Colon (tissue), 2 donors: ENCODE measurements around the gene CRISP2.
"Not testable (repeated sequence)": the region's sequence is repeated elsewhere in the genome, so short reads cannot be mapped to it uniquely, and the experiment has no call there.

Experiments used
- FAIRE-seq: peaks from 2 replicates; lab custom pipeline; 2012; peaks lifted over from hg19 to GRCh38; lab: Jason Lieb, UNC
- donor health status: control.
- donor health status: control.

CRISP2 gene, protein sequence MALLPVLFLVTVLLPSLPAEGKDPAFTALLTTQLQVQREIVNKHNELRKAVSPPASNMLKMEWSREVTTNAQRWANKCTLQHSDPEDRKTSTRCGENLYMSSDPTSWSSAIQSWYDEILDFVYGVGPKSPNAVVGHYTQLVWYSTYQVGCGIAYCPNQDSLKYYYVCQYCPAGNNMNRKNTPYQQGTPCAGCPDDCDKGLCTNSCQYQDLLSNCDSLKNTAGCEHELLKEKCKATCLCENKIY

DNA sequence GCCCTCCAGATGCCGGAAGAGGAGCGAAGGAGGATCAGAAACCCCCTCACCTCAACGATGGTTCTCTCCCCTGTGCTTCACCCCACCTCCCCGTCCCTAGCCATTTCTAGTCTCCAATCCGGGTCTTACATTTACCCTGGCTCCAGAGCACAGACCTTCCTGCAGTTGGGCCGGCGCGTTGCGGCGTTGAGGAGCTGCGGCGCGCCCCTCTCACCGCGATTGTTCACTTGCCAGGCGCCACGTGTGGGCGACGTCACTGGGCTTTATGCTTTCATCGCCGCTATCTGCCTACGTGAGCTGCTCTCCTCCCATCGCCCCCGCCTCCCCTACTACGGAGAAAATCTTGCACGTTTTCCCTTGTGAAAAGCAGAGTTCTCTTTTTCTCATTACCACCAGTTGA is at the start of gene CRISP2:
CRISP2 (minus strand) TSS at position 198 of the 400 bp plus-strand sequence. CDS start 4,347 bp downstream, outside the sequence.
- no peak for FAIRE-seq

DNA sequence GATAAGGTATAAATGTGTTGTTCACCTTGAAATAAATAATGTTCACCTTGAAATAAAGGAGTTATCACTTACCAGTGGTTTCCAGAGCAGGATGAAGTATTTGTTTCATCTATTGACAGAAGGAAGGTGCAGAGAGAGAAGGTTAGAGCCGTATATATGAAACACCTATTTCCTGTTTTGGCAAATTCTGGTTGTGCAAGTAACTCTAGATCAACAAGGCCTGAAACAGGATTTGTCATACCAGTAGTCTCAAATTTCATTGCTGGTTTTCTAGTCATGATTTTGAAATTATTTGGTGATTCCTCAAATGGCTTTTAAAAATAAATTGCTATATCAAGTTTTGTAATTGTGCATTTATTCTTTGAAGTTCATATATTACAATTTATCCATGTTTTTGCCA is 30.9 kb upstream of the CRISP2 start, which contains the start of gene CRISP3:
CRISP3 (minus strand) TSS at position 130 of the 400 bp plus-strand sequence; CDS start at position 109, 21 bp downstream.
- FAIRE-seq: no peak

DNA sequence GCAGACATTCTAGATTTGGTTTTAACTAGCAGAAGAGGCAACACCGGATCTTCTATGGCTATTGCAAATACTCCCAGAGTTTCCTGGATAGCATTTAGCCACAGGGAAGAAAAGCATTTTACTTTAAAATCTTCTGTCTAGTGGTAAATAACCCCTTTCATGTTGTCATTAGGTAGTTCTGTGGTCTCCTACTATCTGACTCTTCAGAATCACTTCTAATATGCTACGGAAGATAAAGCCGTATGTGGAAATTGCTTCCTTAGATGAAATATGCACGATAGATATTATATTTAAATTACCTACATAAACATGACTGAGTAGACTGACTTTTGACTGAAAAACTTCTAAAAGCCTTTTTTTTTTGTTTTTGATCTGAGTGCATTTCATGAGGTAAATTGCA is 30.1 kb upstream of the CRISP2 start:
- FAIRE-seq: no peak

DNA sequence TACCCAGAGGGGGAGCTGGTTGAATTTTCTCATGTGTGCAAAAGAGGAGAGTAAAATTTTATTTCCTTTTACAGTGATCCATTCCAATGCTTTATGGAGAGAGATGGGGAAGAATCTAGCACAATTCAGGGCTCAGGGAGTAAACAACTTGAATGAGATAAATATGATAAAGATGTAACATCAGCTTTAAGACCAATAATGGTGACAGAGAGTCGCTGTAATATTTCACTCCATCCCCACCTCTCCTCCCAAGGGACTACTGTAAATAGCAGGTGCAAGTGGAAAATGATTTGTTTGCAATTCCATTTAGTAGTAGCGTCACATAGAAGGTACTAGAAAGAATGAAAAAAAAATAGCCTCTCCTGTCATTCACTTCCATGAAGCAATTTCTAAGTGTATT is 26.1 kb upstream of the CRISP2 start:
- FAIRE-seq: no peak

DNA sequence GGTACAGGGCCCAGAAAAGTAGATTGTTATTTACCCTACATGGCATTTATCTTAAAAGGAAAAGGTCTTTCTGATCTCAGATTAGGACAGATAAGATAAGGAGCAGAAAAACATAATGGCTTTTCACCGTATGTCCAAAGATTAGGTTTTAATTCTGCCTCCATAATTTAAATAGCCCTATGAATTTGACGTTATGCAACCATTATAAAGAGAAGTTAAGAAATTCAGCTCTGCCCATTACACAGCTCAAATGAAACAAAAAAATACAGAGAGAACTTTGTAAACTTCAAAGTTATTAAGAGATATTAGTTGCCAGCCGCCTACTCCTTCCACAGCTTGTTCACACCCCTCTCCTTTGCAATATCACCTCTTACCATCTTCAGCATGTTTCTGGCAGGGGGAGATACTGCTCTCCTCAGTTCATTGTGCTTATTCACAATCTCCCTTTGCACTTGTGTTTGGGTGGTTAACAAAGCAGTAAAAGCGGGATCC is 22.7 kb upstream of the CRISP2 start:
- no peak for FAIRE-seq

DNA sequence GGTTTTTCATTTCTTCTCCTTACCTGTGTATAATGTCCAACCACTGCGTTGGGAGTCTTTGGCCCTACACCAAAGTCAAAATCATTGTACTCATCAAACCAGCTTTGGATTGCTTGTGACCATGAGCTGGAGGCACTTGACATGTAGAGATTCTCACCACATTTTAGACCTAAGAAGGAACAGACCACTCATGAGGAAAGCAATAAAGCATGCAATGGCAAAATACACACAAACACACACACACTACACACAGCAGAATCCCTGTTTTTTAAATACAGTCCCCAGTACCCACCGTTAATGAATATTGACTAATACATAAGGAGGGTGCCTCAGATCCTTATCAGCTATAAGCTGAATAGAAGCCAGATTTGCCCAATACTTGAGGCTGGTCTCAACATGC is 20.3 kb upstream of the CRISP2 start:
- FAIRE-seq: no peak

DNA sequence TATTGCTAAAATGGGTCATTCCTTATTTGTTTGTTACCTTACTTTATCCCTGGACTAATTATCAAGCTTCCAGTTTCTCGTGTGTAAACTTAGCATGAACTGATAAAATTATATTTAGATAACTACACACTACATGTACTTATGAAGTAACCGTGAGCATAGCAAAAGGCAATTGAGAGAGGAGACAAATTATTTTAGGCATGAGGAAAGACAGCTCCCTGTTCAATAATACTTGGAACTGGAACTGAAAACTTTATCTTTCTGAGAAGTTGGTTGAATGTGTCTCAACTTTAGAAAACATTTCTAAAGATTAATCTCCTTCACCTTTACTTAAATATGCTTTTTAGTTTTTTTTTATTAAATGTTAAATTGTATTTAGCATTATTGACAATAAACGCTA is 19.4 kb upstream of the CRISP2 start:
- no peak for FAIRE-seq

DNA sequence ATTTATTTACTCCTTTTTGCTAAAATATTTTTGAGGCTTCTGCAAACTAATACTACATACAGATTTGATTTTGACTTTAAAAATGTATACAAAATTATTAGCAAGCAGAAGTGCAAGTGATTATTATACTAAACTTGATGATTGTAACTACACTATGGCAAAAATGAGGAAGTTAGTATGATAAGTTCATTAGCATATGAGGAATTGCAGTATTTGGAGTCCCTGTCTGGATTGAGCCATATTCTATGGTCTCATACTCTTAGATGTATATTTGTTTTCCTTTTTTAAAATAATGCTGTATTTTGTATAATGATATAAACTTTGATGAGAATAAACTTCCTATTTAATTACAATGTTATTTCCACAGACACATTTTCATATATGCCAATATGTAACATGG is 16.9 kb upstream of the CRISP2 start:
- no peak for FAIRE-seq

DNA sequence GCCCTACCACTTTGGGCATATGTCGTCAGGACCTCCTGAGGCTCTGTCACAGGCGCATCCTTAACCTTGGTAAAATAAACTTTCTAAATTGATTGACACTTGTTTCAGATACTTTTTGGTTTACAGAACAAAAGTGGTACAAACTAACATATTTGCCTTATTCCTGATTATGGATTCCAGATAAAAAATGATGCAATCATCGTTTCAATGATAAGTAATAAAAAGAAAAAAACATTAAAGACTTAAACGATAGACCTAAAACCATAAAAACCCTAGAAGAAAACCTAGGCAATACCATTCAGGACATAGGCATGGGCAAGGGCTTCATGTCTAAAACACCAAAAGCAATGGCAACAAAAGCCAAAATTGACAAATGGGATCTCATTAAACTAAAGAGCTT is 10.6 kb upstream of the CRISP2 start:
- not testable (repeated sequence) for FAIRE-seq

DNA sequence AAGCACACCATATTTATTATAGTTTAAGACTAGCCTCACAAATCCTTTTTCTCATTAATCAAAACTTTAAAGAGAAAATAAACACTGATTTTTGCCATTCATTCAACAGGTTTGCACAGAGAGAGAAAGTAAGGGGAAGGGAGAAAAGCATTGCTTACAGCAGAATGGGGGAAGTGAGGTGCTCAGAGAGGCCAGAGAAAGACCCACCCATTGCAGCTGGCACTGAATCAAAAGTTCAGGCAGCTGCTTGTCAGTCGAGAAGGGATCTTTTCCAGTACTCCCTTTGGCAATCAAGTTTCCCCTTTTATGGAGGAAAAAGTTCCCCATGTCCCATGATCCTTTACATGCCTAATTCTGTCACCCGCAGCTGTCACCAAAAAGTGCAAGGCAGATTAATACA is 8.0 kb upstream of the CRISP2 start:
- no peak for FAIRE-seq

DNA sequence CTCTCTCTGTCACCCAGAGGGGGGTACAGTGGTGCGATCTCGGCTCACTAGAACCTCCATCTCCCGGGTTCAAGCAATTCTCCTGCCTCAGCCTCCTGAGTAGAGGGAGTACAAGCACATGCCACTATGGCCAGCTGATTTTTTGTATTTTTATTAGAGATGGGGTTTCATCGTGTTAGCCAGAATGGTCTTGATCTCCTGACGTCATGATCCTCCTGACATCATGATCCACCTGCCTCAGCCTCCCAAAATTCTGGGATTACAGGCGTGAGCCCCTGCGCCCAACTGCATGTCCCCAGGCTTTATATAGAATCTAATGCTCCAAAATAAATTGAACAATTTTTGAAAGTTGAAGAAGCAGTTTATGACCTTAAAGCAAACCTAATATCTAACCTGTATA is 7.0 kb upstream of the CRISP2 start:
- FAIRE-seq: no peak

DNA sequence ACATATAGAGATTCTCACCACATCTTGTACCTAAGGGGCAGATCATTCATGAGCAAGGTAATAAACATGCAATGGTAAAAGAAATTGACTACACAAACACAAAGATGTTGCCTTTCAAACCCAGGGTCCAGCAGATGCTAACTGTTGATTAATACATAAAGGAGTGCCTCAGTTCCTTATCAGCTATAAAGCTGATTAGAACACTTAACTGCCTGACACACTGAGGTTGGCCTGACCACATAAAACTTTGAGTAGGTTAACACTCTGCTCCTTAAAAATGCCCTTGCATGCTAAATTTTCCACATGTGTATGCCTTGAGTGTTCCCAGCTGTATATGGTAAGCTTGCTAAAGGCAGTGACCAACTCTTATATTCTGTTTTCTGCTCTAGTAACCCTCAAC is 14.9 kb downstream of the CRISP2 start:
- FAIRE-seq: no peak

DNA sequence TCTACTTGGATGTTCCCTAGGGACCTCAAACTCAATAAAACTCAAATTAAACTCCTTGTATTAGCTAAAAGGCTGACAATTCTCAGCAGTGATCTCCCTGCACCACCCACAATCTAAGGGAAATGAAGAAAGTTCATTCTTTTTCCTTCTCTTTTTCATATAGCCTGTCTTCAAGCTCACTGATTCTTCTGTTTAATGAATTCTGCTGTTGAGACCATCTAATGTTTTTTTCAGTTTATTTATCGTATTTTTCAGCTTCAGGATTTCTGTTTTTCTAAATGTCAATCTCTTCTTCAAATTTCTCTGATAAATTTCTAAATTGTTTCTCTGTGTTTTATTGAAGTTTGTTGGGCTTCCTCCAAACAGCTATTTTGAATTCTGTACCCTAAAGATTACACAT is 19.8 kb downstream of the CRISP2 start:
- no peak for FAIRE-seq

DNA sequence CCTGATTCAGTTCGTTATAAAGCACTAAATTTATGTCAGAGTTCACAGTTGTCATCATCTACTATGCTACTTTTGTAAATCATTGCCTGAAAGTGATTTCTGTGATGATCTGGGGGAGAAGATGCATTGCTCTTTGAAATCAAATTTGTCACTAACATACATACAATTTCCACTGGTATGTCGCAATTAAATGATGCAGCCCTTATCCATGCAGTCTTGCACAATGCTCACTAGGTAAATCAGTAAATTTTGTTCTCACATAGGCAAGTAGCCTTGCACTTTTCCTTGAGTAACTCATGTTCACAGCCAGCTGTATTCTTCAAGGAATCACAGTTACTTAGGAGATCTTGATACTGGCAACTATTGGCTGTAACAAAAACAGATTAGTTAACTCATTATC is 20.8 kb downstream of the CRISP2 start:
- no peak for FAIRE-seq

DNA sequence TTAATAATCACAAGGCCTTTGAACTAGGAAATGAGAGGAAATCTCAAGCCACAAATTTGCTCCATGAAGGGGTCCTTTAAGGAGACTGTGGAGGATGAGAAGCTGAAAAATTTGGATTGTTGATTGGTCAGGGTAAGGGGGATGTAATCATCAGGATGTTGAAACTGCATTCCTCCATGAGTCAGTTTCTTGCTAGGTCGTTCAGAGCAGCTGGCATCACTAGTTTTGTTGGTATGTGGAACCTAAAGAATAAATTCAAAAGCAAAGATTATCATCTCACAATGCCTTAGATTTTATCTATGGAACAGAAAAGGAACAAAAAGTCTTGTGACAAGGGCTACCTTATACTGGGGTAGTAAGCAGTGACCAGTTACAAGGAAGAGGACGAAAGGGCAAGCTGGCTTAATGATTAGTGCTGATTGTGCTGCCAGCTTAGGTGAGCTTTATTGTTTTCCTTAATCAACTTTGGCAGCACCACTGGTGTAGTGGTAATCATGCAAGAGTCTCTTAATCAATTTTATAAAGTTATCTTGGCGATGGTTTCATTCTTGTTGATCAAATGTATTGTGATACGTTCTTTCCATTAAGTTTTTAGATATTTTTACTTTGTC is 36.6 kb downstream of the CRISP2 start:
- FAIRE-seq: no peak

DNA sequence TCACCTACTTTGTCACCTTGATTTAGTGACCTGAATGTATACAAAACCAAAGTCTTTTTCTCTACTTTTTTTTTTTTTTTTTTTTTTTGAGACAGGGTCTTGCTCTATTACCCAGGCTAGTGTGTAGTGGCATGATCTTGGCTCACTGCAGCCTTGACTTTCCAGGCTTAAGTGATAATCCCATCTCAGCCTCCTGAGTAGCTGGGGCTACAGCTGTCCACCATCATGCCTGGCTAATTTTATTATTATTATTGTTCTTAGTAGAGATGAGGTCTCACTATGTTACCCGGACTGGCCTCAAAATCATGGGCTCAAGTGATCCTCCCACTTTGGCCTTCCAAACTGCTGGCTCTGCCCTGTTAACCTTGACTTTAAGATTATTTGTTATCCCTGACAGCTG is 37.5 kb downstream of the CRISP2 start:
- FAIRE-seq: no peak

DNA sequence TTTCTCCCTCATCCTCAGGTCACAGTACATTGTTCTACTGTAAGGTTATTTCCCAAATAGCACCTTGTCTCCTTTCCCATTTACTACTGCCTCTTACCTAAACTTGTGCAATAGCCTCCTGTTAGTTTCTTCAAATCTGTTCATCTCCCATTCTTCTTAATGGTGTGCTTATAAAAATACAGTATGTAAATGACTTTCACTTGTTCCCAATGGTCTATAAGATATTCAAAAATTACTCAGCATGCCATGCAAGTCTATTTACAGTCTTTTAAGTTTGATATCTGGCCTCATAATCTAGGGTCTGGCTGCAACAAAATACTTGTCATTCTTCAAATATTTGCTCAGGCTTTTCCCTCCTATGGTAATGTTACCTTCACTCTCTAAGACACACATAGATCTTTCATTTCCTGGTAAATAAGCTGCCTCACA is 45.2 kb downstream of the CRISP2 start:
- no peak for FAIRE-seq

DNA sequence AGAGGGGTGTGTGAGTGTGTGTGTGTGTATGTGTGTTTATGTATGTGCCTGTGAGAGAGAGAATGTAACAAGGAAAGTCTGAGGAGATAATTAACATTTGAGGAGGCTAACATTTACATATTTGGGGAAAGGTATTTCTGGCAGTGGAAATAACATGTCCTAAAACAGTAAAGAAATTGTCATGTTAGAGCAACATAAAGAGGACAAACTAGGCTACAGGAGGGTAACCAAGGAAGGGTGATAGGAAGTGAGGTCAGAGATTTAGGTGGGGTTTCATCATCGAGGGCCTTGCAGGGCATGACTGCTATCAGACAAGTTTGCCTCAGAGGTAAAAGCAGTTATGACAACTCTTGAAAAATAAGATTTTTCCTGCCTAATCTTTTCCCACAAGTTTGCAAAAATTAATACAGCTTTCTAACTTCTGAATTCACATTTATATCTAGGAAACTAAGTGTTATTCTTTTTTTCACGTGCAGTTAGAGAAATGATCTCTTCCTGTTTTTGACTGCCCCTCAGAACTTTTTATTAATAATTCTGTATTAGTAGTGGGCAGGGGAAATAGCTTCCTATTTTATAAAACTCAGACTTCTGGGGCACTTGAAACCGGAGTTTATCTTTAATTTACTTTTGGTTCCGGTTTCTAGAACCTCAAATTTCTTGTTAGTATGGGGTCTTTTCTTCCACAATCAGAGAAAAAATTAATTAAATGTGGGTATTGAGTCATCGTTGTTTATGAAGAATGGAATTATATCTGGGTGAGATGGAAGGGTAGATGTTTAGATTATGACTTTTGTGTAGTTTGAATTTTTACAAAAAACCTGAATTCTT is 46.2 kb downstream of the CRISP2 start:
- FAIRE-seq: no peak

DNA sequence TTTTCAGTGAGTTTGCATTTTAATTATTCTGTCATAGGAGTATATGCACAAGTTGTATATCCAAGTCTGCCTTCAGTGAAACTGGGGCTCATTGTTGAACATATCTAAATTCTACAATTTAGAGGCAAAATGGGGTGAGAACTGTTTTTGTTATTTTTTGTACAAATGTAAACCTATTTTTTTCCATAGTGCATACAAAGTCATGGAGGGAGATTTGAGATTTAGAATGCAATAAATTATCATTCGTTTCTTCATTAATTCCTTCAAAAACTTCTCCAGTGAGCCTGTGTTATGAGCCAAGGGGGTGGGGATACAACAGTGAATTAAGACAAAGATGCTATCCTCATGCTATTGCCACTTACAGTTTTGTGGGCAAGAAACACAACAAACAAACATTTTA is 46.9 kb downstream of the CRISP2 start:
- FAIRE-seq: no peak

DNA sequence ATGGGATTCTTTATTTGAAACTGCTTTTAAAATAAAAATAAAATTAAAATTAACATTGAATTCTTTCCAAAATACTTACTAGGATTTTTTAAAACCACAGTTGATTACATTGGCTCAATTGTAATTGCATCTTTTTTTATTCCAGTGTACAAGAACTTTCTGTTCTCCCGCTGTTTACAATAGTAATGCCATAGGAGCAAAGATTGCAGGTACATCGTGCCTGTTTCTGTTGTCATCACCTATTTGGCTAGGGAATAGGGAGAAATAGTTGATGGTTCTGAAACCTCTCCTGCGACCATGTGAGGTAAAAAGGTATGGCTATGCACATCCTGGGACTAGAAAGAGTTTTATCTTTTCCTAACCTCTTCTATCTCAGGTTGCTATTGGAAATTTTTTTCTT is 48.5 kb downstream of the CRISP2 start:
- FAIRE-seq: no peak

DNA sequence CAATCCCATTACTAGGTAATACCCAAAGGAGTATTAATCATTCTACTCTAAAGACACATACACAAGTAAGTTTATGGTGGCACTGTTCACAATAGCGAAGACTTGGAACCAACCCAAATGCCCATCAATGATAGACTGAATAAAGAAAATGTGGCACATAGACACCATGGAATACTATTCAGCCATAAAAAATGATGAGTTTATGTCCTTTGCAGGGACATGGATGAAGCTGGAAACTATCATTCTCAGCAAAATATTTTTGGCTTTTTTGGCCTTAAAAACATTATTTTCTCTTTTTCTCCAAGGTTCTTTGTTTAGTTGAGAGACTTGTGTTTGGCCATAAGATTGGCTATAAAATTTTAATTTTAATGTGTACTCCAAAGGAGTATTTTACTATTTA is 49.3 kb downstream of the CRISP2 start:
- not testable (repeated sequence) for FAIRE-seq

DNA sequence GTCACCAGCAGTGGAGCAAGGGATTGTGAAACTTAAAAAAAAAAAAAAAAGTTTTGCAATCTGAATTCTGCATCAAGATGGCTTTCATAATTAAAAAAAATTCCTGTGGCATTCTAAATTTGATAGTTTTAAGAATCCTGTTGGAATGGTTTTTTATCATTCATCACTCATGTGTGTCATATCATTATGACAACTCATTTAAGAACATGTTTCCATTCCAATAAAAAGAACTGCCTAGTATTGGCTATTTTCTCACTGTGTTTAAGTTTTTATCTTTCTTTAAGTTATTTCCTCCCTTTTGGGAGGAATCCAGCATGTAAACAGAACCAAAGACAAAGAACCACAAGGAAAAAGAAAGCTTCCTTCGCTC is 50.5 kb downstream of the CRISP2 start:
- no peak for FAIRE-seq

DNA sequence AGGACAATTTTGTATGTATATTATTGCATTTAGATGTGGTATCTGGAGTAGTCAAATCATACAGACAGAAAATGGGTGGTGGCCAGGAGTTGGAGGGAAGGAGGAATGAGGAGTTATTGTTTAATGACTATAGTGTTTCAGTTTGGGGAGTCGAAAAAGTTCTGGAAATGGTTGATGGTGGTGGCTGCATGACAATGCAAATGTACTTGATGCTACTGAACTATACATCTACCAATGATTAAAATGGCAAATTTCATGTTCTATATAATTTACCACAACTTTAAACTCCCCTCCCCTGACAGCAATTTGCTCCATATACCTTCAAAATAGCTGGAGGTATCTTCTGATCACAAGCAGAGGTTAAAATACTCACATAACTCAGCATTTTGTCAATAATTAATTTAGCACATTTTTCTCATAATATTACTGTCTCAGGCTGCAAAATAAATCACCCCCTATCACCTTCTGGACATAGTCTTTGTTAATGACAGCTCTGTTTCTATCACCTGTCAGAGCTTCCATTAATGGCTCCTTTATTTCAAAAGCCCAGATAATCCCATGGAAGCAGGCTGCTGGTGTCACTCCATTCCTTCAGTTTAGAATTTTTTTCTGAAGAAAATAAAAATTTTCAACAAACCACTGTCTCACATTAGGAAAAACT is 51.0 kb downstream of the CRISP2 start:
- FAIRE-seq: no peak
